GM18499 (cell line): Measurements from ENCODE around the gene ABHD17C.

Experiments
- ATAC-seq: cut with Tn5 transposase; IDR thresholded peaks from one replicate; pipeline ENCODE4 v1.9.1; 2021; ENCODE audit warnings: moderate number of reproducible peaks; ENCODE audit not compliant: insufficient read depth, unreplicated experiment

ABHD17C gene

GRCh38 chr15:80722811-80723210 is 27.7 kb downstream of the ABHD17C start:
- ATAC-seq, result no peak

DNA sequence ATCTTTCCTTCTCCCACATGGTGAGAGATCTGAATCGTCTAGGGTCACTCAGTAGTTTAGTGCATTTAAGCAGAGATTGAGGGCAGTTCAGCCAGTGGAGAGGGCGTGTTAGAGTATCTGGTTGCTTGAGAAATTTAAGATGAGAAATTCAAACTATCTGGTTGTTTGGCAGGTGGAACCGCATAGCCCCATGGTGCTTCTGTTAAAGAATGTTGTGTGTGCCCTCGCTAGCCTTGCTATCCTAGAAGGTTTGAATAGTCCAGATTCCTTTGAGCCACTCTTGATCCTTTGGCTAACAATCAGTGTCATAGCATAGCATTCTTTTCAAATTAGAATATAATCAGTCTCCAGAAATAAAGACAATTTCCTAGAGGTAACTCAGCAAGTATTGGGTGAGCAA is 32.1 kb downstream of the ABHD17C start:
- no peak for ATAC-seq

DNA sequence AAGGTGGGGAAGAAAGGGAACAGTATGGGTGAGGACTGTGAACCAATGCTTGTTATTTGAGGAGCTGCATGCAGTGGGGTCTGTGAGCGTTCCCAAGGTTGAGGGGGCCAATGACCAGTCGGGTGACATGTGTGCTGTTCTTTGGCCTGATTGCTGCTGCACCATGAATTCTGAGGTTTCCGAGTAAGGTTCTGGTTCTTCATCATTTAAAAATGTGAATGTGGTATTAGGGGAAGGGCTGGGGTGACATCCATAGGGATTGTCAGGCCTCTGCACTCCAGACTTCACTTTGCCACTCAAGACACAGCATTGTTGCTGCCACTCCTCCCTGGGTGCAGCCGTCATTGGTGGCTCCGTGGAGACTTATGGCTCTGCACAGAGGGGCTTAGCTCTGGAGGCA is 32.5 kb downstream of the ABHD17C start:
- ATAC-seq, result no peak

- ATAC-seq, result no peak
These were observed 35.3 kb downstream of the ABHD17C start for GRCh38 chr15:80730387-80730786.

GRCh38 chr15:80730926-80731325 is 35.8 kb downstream of the ABHD17C start:
- no peak for ATAC-seq

DNA sequence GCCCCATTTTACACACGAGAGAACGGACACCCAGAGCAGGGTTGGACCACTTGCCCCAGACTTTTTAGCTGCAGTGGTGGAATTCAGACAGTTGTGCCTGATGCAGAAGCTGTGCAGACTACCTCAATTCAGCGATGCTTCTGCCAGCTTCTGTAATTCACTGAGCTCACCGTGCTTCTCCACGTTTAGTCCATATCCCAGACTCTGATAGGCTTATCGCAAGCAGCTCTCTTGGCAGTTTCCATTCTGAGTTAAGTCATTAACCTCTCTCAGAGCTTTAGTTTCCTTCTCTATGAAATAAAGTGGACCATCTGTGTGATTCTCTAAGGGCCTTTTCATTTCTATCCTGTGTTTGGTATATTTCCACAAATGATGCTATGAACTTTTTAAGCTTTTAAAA is 37.1 kb downstream of the ABHD17C start:
- no peak for ATAC-seq

DNA sequence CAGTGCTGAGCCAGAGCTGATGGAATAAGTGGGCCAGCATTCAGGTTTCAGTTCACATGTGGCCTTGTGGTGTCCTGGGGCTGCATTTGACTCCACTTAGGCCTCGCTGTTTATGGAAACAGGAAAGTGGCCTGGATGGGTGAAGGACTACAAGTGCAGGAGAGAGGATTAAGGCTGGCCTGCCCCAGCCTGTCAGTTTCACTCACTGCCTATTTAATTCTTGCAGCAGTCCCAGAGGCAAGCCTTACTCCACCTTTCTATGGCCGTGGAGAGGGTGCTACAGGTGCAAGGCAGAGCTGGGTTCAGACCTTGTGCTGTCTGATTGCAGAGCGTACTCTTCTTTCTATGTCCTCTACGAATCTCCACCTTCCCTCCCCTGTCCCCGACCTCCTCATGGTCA is 37.7 kb downstream of the ABHD17C start:
- ATAC-seq, result no peak

GRCh38 chr15:80733460-80733859 is 38.4 kb downstream of the ABHD17C start:
- ATAC-seq, result no peak

DNA sequence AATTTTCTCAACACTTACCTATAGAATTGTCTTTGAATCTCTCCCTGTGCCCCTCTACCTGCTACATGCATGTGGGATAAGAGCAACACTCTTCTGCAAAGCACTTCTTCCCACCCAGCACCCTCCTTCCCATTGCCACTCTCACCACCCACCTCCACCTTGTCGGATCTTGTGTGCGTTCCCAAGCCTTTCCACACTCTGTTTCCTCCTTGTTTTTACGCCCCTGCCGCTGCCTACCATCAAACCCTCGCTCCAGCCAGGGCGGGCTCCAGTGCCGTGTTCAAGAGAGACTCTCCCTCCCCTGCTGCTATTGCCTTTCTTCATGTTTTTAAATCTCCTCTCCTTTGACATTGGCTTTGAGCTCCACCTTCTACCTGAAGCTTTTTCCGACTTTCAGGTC is 40.2 kb downstream of the ABHD17C start:
- no peak for ATAC-seq

- ATAC-seq, result no peak
These were observed 41.5 kb downstream of the ABHD17C start for GRCh38 chr15:80736560-80736959.

DNA sequence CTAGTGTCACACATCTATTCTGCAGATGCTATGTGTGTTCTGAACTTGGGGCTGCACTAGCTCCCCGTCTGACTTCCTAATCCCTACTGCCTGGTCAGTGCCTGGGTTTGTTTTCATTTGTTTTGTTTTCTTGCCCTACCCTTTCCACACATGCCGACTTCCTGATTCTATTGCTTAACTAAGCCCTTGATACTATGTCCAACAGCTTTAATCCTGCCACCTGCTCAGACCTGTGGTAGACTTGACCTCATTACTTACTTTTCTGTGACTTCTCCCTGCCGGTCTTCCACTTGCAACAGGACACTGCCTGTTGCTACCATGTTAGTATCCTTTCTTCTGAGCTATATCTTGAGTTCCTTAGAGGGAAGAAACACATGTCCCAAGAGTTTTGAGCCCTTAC is 44.8 kb downstream of the ABHD17C start:
- no peak for ATAC-seq

DNA sequence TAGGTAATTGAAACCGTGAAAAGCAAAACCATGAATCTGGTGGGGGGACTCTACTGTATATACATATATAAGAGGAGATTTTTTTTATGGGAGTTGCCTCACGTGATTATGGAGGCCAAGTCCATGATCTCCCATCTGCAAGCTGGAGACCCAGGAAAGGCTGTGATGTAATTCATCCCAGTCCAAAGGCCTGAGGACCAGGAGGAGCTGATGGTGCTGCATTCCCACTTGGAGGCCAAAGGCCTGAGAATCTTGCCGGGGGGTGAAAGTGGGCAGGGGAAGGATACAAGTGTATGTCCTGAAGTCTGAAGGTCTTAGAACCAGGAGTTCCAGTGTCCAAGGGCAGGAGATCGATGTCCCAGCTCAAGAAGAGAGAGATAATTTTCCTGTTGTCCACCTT is 47.0 kb downstream of the ABHD17C start:
- ATAC-seq, result no peak

- ATAC-seq, result no peak
These were observed 48.2 kb downstream of the ABHD17C start for GRCh38 chr15:80743189-80743833.

DNA sequence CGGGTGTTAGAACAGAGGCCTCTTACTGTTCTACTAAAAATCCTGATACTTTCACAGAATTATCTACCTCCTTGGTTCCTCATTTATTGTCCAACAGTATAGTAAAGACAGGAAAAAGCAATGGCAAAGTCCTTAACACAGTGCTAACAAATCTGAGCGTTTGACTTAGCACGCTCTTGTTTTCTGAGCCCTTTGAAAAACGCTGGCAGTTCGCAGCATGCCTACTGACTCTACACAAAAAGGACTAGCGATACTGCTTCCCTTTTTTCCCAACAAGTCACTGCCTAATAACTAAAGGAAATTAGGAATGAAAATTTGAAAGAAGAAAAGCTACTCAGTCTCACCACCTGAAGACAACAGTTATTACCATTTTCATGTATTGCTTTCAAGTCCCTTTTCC is 49.3 kb downstream of the ABHD17C start:
- ATAC-seq, result no peak

DNA sequence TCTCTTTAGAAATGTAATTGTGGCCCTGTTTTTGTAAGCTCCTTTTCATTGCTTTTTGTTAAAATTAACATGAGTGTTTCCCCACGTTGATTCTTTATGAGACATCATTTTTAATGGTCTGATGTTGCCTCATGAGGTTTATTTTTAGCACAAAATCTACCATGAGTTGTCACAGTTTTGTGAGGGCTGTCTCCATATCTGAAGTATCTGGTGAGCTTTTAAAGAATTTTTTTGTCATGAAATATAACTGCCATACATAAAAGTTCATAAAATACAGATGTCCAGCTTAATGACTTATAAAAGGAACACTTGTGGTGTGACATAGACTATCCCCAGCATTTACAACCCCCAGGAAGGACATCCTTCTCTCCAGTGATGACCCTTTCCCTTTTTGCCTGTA is 49.7 kb downstream of the ABHD17C start:
- ATAC-seq, result no peak

DNA sequence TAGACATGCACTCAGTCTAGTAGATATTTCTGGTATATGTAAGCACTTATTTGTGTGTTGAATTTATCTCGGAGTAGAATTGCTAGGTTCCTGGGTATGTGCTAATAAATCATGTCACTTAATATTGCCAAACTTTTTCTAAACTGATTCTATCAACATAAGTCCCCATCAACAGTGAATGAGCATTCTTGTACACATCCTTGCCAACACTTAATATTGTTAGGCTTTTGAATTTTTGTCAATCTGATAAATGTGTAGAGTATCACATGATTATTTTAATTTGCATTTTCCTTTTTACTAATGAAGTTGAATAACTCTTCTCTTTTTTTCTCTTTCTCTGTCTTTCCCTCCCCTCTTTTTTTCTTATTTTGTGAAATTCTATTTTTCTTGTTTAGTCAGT is 50.8 kb downstream of the ABHD17C start:
- no peak for ATAC-seq

DNA sequence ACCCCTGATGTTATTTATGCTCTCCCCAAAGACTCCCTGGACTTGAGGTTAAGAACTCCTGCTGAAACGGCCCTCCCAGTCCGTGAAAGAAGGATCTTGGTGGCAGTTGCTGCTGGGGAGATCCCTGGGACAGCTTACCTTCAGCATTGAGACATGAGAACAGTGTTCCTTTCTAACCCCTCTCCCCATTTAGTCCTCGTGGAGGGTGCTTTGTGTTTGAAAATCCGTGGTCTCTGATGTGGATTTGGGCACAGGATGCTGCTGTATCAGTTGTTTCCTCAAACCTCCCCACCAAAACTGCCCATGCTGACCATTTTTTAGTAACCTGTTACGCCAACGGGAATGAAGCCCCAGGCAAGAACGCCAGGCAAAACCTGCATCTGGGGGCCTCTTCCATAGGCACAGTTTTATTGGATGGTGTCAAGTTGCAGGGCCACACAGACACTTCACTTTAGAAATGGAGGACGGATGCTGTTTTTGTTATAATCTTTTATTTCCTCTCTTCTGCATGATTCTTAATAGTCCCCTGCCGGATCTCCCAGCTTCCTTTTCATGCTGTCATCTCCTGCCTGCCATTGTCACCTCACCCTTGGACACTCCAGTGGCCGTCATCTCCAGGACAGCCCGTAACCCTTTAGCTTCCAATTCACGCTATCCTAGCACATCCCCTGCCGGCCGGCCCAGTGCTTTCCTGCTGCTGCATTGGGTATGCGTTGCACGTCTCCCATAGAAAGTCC is 52.4 kb downstream of the ABHD17C start:
- no peak for ATAC-seq

DNA sequence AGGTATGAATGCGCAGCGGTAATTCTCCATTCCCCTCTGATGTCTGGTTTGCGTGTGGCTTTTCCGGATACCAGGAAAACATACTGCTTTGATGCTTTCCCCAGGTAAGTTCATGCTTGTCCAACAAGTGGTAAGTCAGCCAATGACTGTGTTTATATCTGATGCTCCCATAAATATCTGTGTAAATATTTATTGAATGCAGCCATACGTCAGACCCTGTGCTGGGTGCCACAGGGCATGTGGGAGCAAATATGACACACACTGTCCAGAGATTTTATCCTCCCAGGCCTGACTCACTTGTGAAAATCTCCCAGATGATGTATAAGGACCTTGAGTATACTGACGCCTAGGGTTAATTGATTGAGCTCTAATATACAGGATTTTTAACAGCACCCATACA is 54.5 kb downstream of the ABHD17C start:
- no peak for ATAC-seq

GRCh38 chr15:80750575-80750974 is 55.5 kb downstream of the ABHD17C start:
- no peak for ATAC-seq

DNA sequence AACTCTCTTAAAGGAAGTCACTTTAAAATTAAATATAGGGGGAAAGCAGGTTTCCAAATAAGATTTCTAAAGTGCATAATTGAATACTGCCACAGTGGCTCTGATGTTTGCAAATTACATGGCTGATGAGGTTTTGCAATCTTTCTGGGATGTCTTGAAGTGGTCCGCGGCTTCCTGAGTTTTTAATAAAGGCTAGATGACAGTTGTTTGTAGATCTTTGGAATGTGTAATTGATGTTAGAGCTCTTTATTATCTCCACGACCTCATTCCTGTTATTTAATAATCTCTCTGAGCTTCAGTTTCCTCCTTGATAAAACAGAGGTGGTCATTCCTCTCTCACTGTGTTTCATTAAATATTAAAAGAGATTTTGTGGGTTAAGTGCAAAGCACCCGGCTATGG is 57.1 kb downstream of the ABHD17C start:
- ATAC-seq, result no peak

- no peak for ATAC-seq
These were observed 58.1 kb downstream of the ABHD17C start for GRCh38 chr15:80753161-80753560.

- no peak for ATAC-seq
These were observed 58.9 kb downstream of the ABHD17C start for GRCh38 chr15:80754014-80754413.
